Measurements from ENCODE around the gene XIAP.
A peak's percentile ranks its signal among the peaks of the same experiment; 100 is the strongest.

The XIAP gene

GRCh38 chrX:123851079-123851478 lies 8.8 kb upstream of the XIAP start:
- DNase-seq (ENCODE audit: low read depth): no peak
- TF ChIP-seq CTCF (IDR thresholded peaks at IDR 0.05; ENCODE audit: insufficient read depth, low read depth, low read length, missing control alignments): no peak
- H3K4me3 ChIP-seq (ENCODE audit: low read depth, low read length): no peak overlapping the region

GRCh38 chrX:123854329-123854728 lies 5.5 kb upstream of the XIAP start:
- H3K4me3 ChIP-seq (ENCODE audit: low read depth, low read length): no peak overlapping the region
- no peak for TF ChIP-seq CTCF (IDR thresholded peaks at IDR 0.05; ENCODE audit: insufficient read depth, low read depth, low read length, missing control alignments)
- DNase-seq (ENCODE audit: low read depth): no peak

GRCh38 chrX:123859409-123859845 lies 426 bp upstream of the XIAP start:
- no peak for TF ChIP-seq CTCF (IDR thresholded peaks at IDR 0.05; ENCODE audit: insufficient read depth, low read depth, low read length, missing control alignments)
- DNase-seq (ENCODE audit: low read depth): no peak

GRCh38 chrX:123860983-123861382 lies 1.1 kb downstream of the XIAP start:
- DNase-seq (ENCODE audit: low read depth): peak; percentile 15
- TF ChIP-seq CTCF (IDR thresholded peaks at IDR 0.05; ENCODE audit: insufficient read depth, low read depth, low read length, missing control alignments): no peak
- H3K4me3 ChIP-seq (ENCODE audit: low read depth, low read length): peak overlapping the region; percentile 77

More at GRCh38 chrX:123859409-123859845, 426 bp upstream of the XIAP start:
- peak overlapping the region; percentile 78 for H3K4me3 ChIP-seq (ENCODE audit: low read depth, low read length)

GRCh38 chrX:123869488-123869887 lies 9.6 kb downstream of the XIAP start:
- DNase-seq (ENCODE audit: low read depth): no peak
- TF ChIP-seq CTCF (IDR thresholded peaks at IDR 0.05; ENCODE audit: insufficient read depth, low read depth, low read length, missing control alignments): no peak
- no peak overlapping the region for H3K4me3 ChIP-seq (ENCODE audit: low read depth, low read length)

- DNase-seq (ENCODE audit: low read depth): peak; percentile 17
- TF ChIP-seq CTCF (IDR thresholded peaks at IDR 0.05; ENCODE audit: insufficient read depth, low read depth, low read length, missing control alignments): no peak
- H3K4me3 ChIP-seq (ENCODE audit: low read depth, low read length): no peak overlapping the region
Observed at GRCh38 chrX:123871309-123871708, 11.5 kb downstream of the XIAP start.

GRCh38 chrX:123873956-123874355 lies 14.1 kb downstream of the XIAP start:
- no peak overlapping the region for H3K4me3 ChIP-seq (ENCODE audit: low read depth, low read length)
- DNase-seq (ENCODE audit: low read depth): no peak
- TF ChIP-seq CTCF (IDR thresholded peaks at IDR 0.05; ENCODE audit: insufficient read depth, low read depth, low read length, missing control alignments): no peak
